ENCODE data around the gene MAB21L3.

DNA sequence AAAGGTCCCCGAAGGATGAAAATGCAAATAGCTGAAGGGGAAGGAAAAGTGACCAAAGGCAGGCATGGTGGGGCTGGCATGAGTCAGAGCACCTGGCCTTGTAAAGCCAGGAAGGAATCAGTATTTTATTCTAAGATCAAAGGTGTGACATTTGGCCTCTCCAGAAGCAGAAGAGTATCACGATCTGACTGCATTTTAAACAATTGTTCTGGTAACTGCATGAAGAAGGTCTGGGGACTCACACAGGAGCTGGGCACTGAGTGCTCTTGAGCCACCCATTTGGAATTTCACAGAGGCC lies 23.2 kb downstream of the MAB21L3 start:
- TF ChIP-seq, protein P1, sequence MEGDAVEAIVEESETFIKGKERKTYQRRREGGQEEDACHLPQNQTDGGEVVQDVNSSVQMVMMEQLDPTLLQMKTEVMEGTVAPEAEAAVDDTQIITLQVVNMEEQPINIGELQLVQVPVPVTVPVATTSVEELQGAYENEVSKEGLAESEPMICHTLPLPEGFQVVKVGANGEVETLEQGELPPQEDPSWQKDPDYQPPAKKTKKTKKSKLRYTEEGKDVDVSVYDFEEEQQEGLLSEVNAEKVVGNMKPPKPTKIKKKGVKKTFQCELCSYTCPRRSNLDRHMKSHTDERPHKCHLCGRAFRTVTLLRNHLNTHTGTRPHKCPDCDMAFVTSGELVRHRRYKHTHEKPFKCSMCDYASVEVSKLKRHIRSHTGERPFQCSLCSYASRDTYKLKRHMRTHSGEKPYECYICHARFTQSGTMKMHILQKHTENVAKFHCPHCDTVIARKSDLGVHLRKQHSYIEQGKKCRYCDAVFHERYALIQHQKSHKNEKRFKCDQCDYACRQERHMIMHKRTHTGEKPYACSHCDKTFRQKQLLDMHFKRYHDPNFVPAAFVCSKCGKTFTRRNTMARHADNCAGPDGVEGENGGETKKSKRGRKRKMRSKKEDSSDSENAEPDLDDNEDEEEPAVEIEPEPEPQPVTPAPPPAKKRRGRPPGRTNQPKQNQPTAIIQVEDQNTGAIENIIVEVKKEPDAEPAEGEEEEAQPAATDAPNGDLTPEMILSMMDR (IDR thresholded peaks at IDR 0.05), result no peak
- TF ChIP-seq POLR2A (IDR thresholded peaks at IDR 0.05), result no peak
